Ascending aorta (tissue), 2 donors: ENCODE measurements around the gene TMEM233. TPM values are rescaled to one million over a fixed set of nuclear protein-coding genes. Genes with fewer than 3 reads are reported as not detected.

Source experiments
- DNase-seq, 2 donors: peaks; one replicate each; pipeline ENCODE4 v3.0.0-alpha.2; 2019; ENCODE audit warnings: low spot score in 2 of 2
- H3K27ac ChIP-seq, 2 donors: fragments of 200-600 bp; sonication (generic); one replicate each; pipeline ENCODE4 v1.5.1; 2016 to 2017; ENCODE audit warnings: mild to moderate bottlenecking in 1 of 2
- H3K27me3 ChIP-seq: fragments of 200-600 bp; sonication (generic); one replicate; pipeline ENCODE4 v1.5.1; 2017
- H3K36me3 ChIP-seq, 2 donors: fragments of 200-600 bp; sonication (generic); one replicate each; pipeline ENCODE4 v1.5.1; 2016
- H3K4me1 ChIP-seq, 2 donors: fragments of 200-600 bp; sonication (generic); one replicate each; pipeline ENCODE4 v1.5.1; 2016 to 2017; ENCODE audit warnings: mild to moderate bottlenecking in 1 of 2
- H3K4me3 ChIP-seq, 2 donors: fragments of 200-600 bp; sonication (generic); one replicate each; pipeline ENCODE4 v1.5.1; 2016 to 2017; ENCODE audit warnings: mild to moderate bottlenecking in 1 of 2
- H3K9me3 ChIP-seq, 2 donors: fragments of 200-600 bp; sonication (generic); one replicate each; pipeline ENCODE4 v1.5.1; 2016
- intact Hi-C: fragments of 100-400 bp; cut with DNase I; formaldehyde crosslinking; loops from one replicate; pipeline ENCODE4 v1.15.1; 2023
- total RNA-seq: library from RNA; depleted of rRNA; stranded (reverse); fragments of >200 nt; gene quantifications from one replicate; pipeline ENCODE4 v1.1.0, GENCODE V29; 2016
- TF ChIP-seq, protein P1 (sequence below), 3 experiments: fragments of 200-600 bp in 2 of 3; fragments of 450-650 bp in 1 of 3; sonication (generic) in 2 of 3; IDR thresholded peaks; one replicate each; pipeline ENCODE4 v1.5.1; 2016 to 2019; ENCODE audit warnings: antibody characterized with exemption in 3 of 3, mild to moderate bottlenecking in 1 of 3, moderate library complexity in 1 of 3

The TMEM233 gene
- total RNA-seq, 1 donor from 2014 or later = not detected

DNA sequence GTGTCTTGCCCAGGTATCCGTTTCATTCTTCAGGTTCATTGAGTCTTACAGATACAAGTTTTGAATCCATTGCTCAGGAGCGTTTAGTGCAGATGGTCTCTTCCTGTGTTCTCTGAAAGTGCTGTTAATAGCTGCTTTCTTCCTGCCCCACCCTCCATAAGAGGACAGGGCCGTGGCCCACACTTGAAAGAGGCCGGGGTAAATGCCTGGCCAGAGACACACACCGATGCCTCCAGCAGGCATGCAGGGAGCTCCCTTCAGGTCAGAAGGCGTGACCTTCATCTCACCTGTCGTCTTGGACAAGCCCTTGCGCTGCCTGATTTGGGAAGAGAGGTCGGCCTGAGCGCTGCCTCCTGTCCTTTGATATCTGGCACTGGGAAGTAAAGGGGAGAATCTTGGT lies 85.9 kb downstream of the TMEM233 start:
- DNase-seq = no peak
- H3K9me3 ChIP-seq = no peaks in the 10 kb centered on the region
- intact Hi-C loops = no loop called here
- TF ChIP-seq, protein P1, sequence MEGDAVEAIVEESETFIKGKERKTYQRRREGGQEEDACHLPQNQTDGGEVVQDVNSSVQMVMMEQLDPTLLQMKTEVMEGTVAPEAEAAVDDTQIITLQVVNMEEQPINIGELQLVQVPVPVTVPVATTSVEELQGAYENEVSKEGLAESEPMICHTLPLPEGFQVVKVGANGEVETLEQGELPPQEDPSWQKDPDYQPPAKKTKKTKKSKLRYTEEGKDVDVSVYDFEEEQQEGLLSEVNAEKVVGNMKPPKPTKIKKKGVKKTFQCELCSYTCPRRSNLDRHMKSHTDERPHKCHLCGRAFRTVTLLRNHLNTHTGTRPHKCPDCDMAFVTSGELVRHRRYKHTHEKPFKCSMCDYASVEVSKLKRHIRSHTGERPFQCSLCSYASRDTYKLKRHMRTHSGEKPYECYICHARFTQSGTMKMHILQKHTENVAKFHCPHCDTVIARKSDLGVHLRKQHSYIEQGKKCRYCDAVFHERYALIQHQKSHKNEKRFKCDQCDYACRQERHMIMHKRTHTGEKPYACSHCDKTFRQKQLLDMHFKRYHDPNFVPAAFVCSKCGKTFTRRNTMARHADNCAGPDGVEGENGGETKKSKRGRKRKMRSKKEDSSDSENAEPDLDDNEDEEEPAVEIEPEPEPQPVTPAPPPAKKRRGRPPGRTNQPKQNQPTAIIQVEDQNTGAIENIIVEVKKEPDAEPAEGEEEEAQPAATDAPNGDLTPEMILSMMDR (IDR thresholded peaks at IDR 0.05) = no peak
- H3K36me3 ChIP-seq = peaks cover 60 to 76% of the 10 kb centered on the region in 2 donors
- no peak overlapping the region for H3K4me3 ChIP-seq
- H3K27me3 ChIP-seq = no peaks in the 10 kb centered on the region
- no peak overlapping the region for H3K27ac ChIP-seq
- H3K4me1 ChIP-seq = peaks cover 0 to 3% of the 10 kb centered on the region in 2 donors

DNA sequence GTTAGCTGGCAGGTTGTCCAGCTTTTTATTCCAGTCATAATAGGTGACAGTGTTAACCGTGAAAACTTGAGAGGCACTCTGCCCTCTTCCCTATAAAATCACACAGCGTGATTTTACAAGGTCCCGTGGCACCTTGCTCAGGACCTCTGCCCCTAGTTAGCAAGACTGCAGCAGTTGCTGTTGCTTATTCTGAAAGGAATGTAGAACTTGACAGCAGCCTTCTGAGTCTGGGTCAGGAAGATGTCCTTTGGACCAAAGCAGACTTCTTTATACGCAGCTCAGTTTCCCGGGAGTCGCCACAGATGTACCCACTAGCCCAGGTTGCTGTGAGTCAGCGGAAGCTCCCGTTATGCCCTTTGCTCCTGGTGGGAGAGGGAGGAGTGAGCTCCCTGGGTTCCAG lies 87.5 kb downstream of the TMEM233 start:
- Histone ChIP-seq H3K4me3 (no peak overlapping the region), H3K27me3 (no peaks in the 10 kb centered on the region), H3K4me1 (peaks cover 0 to 3% of the 10 kb centered on the region in 2 donors), H3K27ac (no peak overlapping the region), H3K36me3 (peaks cover 51 to 59% of the 10 kb centered on the region in 2 donors), H3K9me3 (no peaks in the 10 kb centered on the region)
- TF ChIP-seq, protein P1 (IDR thresholded peaks at IDR 0.05) = no peak
- intact Hi-C loops = no loop called here
- no peak for DNase-seq

GRCh38 chr12:119681728-119682638 lies 88.4 kb downstream of the TMEM233 start:
- intact Hi-C loops = no loop called here
- peaks cover 42 to 51% of the 10 kb centered on the region in 2 donors for H3K36me3 ChIP-seq
- H3K27me3 ChIP-seq = no peaks in the 10 kb centered on the region
- no peak overlapping the region for H3K4me3 ChIP-seq
- TF ChIP-seq, protein P1 (IDR thresholded peaks at IDR 0.05) = no peak
- no peaks in the 10 kb centered on the region for H3K9me3 ChIP-seq
- peaks cover 0 to 3% of the 10 kb centered on the region in 2 donors for H3K4me1 ChIP-seq
- DNase-seq = no peak
- peak overlapping the region; percentile 7 to 45 for H3K27ac ChIP-seq

DNA sequence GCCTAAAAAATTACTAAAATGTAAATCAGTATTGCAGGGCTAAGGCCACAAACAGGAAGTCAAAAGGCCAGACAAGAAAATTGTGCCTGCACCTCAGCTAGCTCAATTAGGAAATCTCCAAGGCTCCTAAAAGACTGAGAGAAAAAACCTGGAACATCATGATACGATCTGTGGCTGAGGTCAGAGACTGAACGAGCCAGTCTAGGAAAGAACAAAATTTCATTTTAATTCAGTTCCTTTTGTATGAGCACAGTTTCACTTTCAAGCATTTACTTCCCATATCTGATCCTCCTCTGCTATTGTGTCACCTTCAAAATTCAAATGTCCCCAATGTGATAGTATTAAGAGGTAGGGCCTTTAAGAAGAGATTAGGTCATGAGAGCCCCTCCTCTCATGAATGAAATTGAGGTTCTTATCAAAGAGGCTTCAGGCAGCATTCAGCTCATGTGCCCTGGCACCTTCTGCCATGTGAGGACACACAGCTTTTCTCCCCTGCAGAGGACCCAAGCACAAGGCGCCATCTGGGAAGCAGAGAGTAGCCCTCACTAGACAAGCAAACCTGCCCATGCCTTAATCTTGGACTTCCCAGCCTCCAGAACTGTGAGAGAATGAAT lies 89.2 kb downstream of the TMEM233 start:
- Histone ChIP-seq H3K4me1 (peaks cover 0 to 3% of the 10 kb centered on the region in 2 donors), H3K36me3 (peaks cover 34 to 44% of the 10 kb centered on the region in 2 donors), H3K27me3 (no peaks in the 10 kb centered on the region), H3K9me3 (no peaks in the 10 kb centered on the region), H3K4me3 (no peak overlapping the region), H3K27ac (peak overlapping the region; percentile 7 to 45)
- no peak for DNase-seq
- TF ChIP-seq, protein P1 (IDR thresholded peaks at IDR 0.05) = no peak
- intact Hi-C loops = no loop called here

DNA sequence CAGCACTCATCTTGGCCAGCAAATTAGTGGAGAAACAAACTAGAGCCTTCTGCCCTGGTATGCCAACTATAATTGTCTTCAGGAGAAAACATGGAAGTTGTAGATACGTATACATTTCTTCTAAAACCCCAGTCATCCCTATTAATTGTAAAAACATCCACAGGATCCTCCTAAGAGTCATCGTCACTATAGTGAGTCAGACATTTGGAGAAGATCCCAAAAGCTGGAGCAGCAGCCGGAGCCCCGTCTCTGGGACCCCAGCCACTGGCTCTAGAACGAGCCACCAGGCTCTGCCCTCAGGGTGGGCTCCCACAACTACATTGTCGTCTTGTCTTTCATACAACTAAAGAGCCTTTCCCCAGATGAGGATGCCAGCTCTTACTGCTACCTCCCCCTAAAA lies 89.8 kb downstream of the TMEM233 start:
- H3K27ac ChIP-seq = peak overlapping the region in 1 of 2 donors; percentile 45
- TF ChIP-seq, protein P1 (IDR thresholded peaks at IDR 0.05) = no peak
- no peaks in the 10 kb centered on the region for H3K27me3 ChIP-seq
- no peak for DNase-seq
- H3K4me1 ChIP-seq = peaks cover 0 to 3% of the 10 kb centered on the region in 2 donors
- H3K36me3 ChIP-seq = peaks cover 28 to 38% of the 10 kb centered on the region in 2 donors
- no peak overlapping the region for H3K4me3 ChIP-seq
- no peaks in the 10 kb centered on the region for H3K9me3 ChIP-seq
- intact Hi-C loops = no loop called here
